ENCODE measurements around the gene TMEM170B. TPM values are rescaled to one million over a fixed set of nuclear protein-coding genes. Genes with fewer than 3 reads are reported as not detected.

Gene TMEM170B
- total RNA-seq, 1 experiment from 2014 or later, result 3.5 TPM

DNA sequence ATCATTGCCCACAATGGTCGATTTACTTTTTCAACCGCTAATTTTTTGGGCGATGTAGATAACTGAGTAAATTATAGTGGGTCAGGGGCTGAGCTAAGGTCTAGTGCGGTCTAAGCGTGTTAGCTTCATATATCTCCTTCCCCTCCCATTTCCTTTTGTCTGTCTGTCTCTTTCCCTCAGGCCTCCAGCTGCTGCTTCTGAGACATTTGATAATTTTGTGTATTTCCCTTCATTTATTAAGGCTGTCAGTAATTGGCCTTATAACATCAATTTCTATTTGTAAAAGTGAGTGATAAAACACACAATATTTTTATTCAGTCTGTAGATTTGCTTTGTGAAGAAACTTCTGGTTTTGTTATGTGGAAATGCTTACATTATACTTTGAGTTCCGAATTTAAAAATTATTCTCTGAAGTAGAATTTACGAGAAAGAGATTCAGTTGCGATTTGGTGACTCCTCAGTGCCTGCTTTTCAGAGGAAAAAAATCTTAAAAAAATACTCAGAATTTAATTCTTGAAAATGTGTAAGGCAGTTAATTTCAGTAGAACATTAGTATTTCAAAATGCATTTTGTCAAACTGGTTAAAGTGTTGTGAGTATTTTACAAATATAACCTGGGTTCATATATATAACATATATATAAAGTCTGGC is 1.4 kb downstream of the TMEM170B start (continued):
- TF ChIP-seq, protein P1, sequence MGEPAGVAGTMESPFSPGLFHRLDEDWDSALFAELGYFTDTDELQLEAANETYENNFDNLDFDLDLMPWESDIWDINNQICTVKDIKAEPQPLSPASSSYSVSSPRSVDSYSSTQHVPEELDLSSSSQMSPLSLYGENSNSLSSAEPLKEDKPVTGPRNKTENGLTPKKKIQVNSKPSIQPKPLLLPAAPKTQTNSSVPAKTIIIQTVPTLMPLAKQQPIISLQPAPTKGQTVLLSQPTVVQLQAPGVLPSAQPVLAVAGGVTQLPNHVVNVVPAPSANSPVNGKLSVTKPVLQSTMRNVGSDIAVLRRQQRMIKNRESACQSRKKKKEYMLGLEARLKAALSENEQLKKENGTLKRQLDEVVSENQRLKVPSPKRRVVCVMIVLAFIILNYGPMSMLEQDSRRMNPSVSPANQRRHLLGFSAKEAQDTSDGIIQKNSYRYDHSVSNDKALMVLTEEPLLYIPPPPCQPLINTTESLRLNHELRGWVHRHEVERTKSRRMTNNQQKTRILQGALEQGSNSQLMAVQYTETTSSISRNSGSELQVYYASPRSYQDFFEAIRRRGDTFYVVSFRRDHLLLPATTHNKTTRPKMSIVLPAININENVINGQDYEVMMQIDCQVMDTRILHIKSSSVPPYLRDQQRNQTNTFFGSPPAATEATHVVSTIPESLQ (CRISPR knock-in tag; IDR thresholded peaks at IDR 0.05), result no peak
- TF ChIP-seq, protein P2, sequence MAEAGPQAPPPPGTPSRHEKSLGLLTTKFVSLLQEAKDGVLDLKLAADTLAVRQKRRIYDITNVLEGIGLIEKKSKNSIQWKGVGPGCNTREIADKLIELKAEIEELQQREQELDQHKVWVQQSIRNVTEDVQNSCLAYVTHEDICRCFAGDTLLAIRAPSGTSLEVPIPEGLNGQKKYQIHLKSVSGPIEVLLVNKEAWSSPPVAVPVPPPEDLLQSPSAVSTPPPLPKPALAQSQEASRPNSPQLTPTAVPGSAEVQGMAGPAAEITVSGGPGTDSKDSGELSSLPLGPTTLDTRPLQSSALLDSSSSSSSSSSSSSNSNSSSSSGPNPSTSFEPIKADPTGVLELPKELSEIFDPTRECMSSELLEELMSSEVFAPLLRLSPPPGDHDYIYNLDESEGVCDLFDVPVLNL (CRISPR knock-in tag; IDR thresholded peaks at IDR 0.05; ENCODE audit: borderline replicate concordance, low read depth), result no peak
- TF ChIP-seq, protein P3, sequence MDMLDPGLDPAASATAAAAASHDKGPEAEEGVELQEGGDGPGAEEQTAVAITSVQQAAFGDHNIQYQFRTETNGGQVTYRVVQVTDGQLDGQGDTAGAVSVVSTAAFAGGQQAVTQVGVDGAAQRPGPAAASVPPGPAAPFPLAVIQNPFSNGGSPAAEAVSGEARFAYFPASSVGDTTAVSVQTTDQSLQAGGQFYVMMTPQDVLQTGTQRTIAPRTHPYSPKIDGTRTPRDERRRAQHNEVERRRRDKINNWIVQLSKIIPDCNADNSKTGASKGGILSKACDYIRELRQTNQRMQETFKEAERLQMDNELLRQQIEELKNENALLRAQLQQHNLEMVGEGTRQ (CRISPR knock-in tag; IDR thresholded peaks at IDR 0.05), result no peak
- TF ChIP-seq NFATC4 (CRISPR knock-in tag; IDR thresholded peaks at IDR 0.05), result no peak
- TF ChIP-seq NR1H2 (CRISPR knock-in tag; IDR thresholded peaks at IDR 0.05), result no peak
- TF ChIP-seq RELA (CRISPR knock-in tag; IDR thresholded peaks at IDR 0.05; ENCODE audit: borderline replicate concordance), result no peak
- TF ChIP-seq, protein P4, sequence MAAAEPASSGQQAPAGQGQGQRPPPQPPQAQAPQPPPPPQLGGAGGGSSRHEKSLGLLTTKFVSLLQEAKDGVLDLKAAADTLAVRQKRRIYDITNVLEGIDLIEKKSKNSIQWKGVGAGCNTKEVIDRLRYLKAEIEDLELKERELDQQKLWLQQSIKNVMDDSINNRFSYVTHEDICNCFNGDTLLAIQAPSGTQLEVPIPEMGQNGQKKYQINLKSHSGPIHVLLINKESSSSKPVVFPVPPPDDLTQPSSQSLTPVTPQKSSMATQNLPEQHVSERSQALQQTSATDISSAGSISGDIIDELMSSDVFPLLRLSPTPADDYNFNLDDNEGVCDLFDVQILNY (CRISPR knock-in tag; IDR thresholded peaks at IDR 0.05), result no peak
- TF ChIP-seq CREB1 (CRISPR knock-in tag; IDR thresholded peaks at IDR 0.05), result no peak
- TF ChIP-seq, protein P5, sequence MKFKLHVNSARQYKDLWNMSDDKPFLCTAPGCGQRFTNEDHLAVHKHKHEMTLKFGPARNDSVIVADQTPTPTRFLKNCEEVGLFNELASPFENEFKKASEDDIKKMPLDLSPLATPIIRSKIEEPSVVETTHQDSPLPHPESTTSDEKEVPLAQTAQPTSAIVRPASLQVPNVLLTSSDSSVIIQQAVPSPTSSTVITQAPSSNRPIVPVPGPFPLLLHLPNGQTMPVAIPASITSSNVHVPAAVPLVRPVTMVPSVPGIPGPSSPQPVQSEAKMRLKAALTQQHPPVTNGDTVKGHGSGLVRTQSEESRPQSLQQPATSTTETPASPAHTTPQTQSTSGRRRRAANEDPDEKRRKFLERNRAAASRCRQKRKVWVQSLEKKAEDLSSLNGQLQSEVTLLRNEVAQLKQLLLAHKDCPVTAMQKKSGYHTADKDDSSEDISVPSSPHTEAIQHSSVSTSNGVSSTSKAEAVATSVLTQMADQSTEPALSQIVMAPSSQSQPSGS (CRISPR knock-in tag; IDR thresholded peaks at IDR 0.05; ENCODE audit: borderline replicate concordance, low read depth), result no peak
- TF ChIP-seq HMGA2 (CRISPR knock-in tag; IDR thresholded peaks at IDR 0.05), result no peak
- TF ChIP-seq, protein P6, sequence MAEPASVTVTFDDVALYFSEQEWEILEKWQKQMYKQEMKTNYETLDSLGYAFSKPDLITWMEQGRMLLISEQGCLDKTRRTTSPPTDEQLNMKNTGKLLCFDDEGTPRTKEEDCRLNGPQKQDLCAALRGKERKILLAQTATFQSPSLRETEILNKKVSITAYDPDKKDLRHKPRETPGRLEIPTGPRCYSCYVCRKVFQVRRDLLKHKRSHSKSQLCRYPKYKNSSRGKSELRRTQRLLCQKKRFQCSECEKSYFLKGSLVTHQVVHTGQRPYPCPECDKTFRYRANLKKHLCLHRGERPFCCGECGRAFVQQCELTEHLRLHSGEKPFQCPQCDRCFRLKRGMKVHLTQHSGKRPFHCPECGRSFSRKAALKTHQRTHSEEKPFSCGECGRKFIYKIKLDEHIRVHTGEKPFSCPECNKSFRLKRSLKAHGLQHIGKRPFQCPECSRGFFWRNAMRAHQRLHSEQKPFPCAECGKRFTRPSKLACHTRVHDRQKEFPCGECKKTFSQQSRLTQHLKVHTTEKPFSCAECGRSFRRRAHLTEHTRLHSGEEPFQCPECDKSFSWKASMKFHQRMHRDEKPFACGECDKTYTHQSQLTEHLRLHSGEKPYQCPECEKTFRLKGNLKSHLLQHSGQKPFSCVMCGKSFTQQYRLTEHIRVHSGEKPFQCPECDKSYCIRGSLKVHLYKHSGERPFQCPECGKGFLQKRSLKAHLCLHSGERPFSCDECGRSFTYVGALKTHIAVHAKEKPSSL (CRISPR knock-in tag; conservative IDR thresholded peaks at IDR 0.05), result no peak
- no peak for TF ChIP-seq ZBTB21 (CRISPR knock-in tag; IDR thresholded peaks at IDR 0.05; ENCODE audit: borderline replicate concordance)

DNA sequence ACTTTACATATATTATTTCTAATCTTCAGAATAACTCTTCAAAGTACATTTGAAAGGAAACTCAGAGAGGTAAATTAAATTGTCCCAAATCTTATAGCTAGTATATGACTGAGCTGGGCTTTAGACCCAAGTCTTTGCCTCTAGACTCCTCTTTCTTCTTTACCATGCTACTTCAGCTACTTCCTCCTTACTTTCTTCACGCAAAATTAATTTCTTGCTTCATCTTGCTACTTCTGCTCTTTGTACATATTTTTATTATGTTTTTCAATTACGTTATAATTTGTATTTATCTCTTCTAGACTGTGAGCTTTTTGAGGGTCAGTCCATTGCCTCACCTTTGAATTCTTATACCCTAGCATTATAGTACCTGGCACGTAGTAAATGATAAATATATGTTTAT is 5.3 kb downstream of the TMEM170B start:
- no peak for ATAC-seq
- Mint-ChIP-seq H3K27me3 (ENCODE audit: low read depth) (peaks cover 7% of the 10 kb centered on the region), H3K4me3 (no peak overlapping the region), H3K9me3 (peaks cover 2% of the 10 kb centered on the region), H3K36me3 (0 out of 2 replicates have a peak, but pooled peaks cover 1% of the 10 kb centered on the region), H3K4me1 (peaks cover 6% of the 10 kb centered on the region; the same call in 1 of the 2 replicates), H3K27ac (no peak overlapping the region)
- DNase-seq (ENCODE audit: low spot score), result no peak
- POLR2A ChIA-PET, result no interaction called here
- CTCF ChIA-PET, result interaction anchor here (1.2 to 2.6 kb wide), 2 partner anchors 13 to 33 kb away, joined by 3 to 9 read pairs; no protein-coding TSS in a partner anchor
- TF ChIP-seq ZNF121 (CRISPR knock-in tag; IDR thresholded peaks at IDR 0.05) (no peak), ESRRA (CRISPR knock-in tag; IDR thresholded peaks at IDR 0.05; ENCODE audit: borderline replicate concordance) (no peak), NFATC4 (CRISPR knock-in tag; IDR thresholded peaks at IDR 0.05) (no peak), RELA (CRISPR knock-in tag; IDR thresholded peaks at IDR 0.05; ENCODE audit: borderline replicate concordance) (no peak), NR2C2 (CRISPR knock-in tag; IDR thresholded peaks at IDR 0.05) (no peak), ATF1 (CRISPR knock-in tag; IDR thresholded peaks at IDR 0.05) (no peak)
- TF ChIP-seq, protein P7, sequence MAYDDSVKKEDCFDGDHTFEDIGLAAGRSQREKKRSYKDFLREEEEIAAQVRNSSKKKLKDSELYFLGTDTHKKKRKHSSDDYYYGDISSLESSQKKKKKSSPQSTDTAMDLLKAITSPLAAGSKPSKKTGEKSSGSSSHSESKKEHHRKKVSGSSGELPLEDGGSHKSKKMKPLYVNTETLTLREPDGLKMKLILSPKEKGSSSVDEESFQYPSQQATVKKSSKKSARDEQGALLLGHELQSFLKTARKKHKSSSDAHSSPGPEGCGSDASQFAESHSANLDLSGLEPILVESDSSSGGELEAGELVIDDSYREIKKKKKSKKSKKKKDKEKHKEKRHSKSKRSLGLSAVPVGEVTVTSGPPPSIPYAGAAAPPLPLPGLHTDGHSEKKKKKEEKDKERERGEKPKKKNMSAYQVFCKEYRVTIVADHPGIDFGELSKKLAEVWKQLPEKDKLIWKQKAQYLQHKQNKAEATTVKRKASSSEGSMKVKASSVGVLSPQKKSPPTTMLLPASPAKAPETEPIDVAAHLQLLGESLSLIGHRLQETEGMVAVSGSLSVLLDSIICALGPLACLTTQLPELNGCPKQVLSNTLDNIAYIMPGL (CRISPR knock-in tag; IDR thresholded peaks at IDR 0.05), result no peak
- TF ChIP-seq, protein P8, sequence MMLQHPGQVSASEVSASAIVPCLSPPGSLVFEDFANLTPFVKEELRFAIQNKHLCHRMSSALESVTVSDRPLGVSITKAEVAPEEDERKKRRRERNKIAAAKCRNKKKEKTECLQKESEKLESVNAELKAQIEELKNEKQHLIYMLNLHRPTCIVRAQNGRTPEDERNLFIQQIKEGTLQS (CRISPR knock-in tag; conservative IDR thresholded peaks at IDR 0.05), result no peak
- TF ChIP-seq, protein P9, sequence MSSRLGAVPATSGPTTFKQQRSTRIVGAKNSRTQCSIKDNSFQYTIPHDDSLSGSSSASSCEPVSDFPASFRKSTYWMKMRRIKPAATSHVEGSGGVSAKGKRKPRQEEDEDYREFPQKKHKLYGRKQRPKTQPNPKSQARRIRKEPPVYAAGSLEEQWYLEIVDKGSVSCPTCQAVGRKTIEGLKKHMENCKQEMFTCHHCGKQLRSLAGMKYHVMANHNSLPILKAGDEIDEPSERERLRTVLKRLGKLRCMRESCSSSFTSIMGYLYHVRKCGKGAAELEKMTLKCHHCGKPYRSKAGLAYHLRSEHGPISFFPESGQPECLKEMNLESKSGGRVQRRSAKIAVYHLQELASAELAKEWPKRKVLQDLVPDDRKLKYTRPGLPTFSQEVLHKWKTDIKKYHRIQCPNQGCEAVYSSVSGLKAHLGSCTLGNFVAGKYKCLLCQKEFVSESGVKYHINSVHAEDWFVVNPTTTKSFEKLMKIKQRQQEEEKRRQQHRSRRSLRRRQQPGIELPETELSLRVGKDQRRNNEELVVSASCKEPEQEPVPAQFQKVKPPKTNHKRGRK (CRISPR knock-in tag; IDR thresholded peaks at IDR 0.05; ENCODE audit: borderline replicate concordance), result no peak
- TF ChIP-seq, protein P10, sequence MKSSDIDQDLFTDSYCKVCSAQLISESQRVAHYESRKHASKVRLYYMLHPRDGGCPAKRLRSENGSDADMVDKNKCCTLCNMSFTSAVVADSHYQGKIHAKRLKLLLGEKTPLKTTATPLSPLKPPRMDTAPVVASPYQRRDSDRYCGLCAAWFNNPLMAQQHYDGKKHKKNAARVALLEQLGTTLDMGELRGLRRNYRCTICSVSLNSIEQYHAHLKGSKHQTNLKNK (CRISPR knock-in tag; IDR thresholded peaks at IDR 0.05), result no peak
